ENCODE results near the gene SLC2A13. TPM values are rescaled to one million over a fixed set of nuclear protein-coding genes. Genes with fewer than 3 reads are reported as not detected.
A peak's percentile ranks its signal among the peaks of the same experiment; 100 is the strongest.

The SLC2A13 gene
- total RNA-seq, 1 experiment from 2014 or later, result 1.7 TPM

- no peaks in the 10 kb centered on the region for H3K36me3 Mint-ChIP-seq (ENCODE audit: insufficient read depth, unreplicated experiment)
- DNase-seq (ENCODE audit: unreplicated experiment), result no peak
- POLR2A ChIA-PET, result no interaction called here
- H3K27ac Mint-ChIP-seq (ENCODE audit: low read depth, unreplicated experiment), result no peak overlapping the region
- TF ChIP-seq CTCF (IDR thresholded peaks at IDR 0.05; ENCODE audit: unreplicated experiment), result no peak
- BruUV-seq (replicated peaks), result no TSS peak
- intact Hi-C loops (cut with micrococcal nuclease), result no loop called here
- H3K9me3 Mint-ChIP-seq (ENCODE audit: unreplicated experiment), result no peaks in the 10 kb centered on the region
- H3K4me3 Mint-ChIP-seq (ENCODE audit: unreplicated experiment), result no peak overlapping the region
- no peaks in the 10 kb centered on the region for H3K4me1 Mint-ChIP-seq (ENCODE audit: insufficient read depth, unreplicated experiment)
- CTCF ChIA-PET, result no interaction called here
- no peaks in the 10 kb centered on the region for H3K27me3 Mint-ChIP-seq (ENCODE audit: insufficient read depth, unreplicated experiment)
Measured at GRCh38 chr12:39937119-39937518, 168.8 kb downstream of the SLC2A13 start.

GRCh38 chr12:39935839-39936238 is 170.0 kb downstream of the SLC2A13 start:
- no peaks in the 10 kb centered on the region for H3K9me3 Mint-ChIP-seq (ENCODE audit: unreplicated experiment)
- H3K4me3 Mint-ChIP-seq (ENCODE audit: unreplicated experiment), result no peak overlapping the region
- H3K4me1 Mint-ChIP-seq (ENCODE audit: insufficient read depth, unreplicated experiment), result peaks cover 5% of the 10 kb centered on the region
- H3K36me3 Mint-ChIP-seq (ENCODE audit: insufficient read depth, unreplicated experiment), result no peaks in the 10 kb centered on the region
- H3K27ac Mint-ChIP-seq (ENCODE audit: low read depth, unreplicated experiment), result no peak overlapping the region
- TF ChIP-seq CTCF (IDR thresholded peaks at IDR 0.05; ENCODE audit: unreplicated experiment), result no peak
- ChIA-PET POLR2A (no interaction called here), CTCF (interaction anchor here (1.3 kb wide), 1 partner anchor 70 kb away, joined by 3 read pairs; no protein-coding TSS in a partner anchor)
- DNase-seq (ENCODE audit: unreplicated experiment), result no peak
- no TSS peak for BruUV-seq (replicated peaks)
- H3K27me3 Mint-ChIP-seq (ENCODE audit: insufficient read depth, unreplicated experiment), result no peaks in the 10 kb centered on the region
- intact Hi-C loops (cut with micrococcal nuclease), result no loop called here

GRCh38 chr12:39935275-39935674 is 170.6 kb downstream of the SLC2A13 start:
- Mint-ChIP-seq H3K4me3 (ENCODE audit: unreplicated experiment) (no peak overlapping the region), H3K9me3 (ENCODE audit: unreplicated experiment) (no peaks in the 10 kb centered on the region), H3K4me1 (ENCODE audit: insufficient read depth, unreplicated experiment) (peaks cover 5% of the 10 kb centered on the region), H3K36me3 (ENCODE audit: insufficient read depth, unreplicated experiment) (no peaks in the 10 kb centered on the region), H3K27me3 (ENCODE audit: insufficient read depth, unreplicated experiment) (no peaks in the 10 kb centered on the region), H3K27ac (ENCODE audit: low read depth, unreplicated experiment) (no peak overlapping the region)
- CTCF ChIA-PET, result interaction anchor here (1.3 kb wide), 1 partner anchor 71 kb away, joined by 3 read pairs; no protein-coding TSS in a partner anchor
- no TSS peak for BruUV-seq (replicated peaks)
- POLR2A ChIA-PET, result interaction anchor here (0.6 kb wide), 1 partner anchor 143 kb away, joined by 3 read pairs; no protein-coding TSS in a partner anchor
- TF ChIP-seq CTCF (IDR thresholded peaks at IDR 0.05; ENCODE audit: unreplicated experiment), result no peak
- DNase-seq (ENCODE audit: unreplicated experiment), result peak; percentile 29
- intact Hi-C loops (cut with micrococcal nuclease), result no loop called here

- TF ChIP-seq CTCF (IDR thresholded peaks at IDR 0.05; ENCODE audit: unreplicated experiment), result no peak
- ChIA-PET POLR2A (no interaction called here), CTCF (interaction anchor here (0.6 to 0.8 kb wide), 2 partner anchors 79 to 403 kb away, joined by 3 read pairs; no protein-coding TSS in a partner anchor)
- no peak overlapping the region for H3K27ac Mint-ChIP-seq (ENCODE audit: low read depth, unreplicated experiment)
- peaks cover 5% of the 10 kb centered on the region for H3K4me1 Mint-ChIP-seq (ENCODE audit: insufficient read depth, unreplicated experiment)
- no peak overlapping the region for H3K4me3 Mint-ChIP-seq (ENCODE audit: unreplicated experiment)
- BruUV-seq (replicated peaks), result no TSS peak
- no peaks in the 10 kb centered on the region for H3K27me3 Mint-ChIP-seq (ENCODE audit: insufficient read depth, unreplicated experiment)
- intact Hi-C loops (cut with micrococcal nuclease), result no loop called here
- DNase-seq (ENCODE audit: unreplicated experiment), result peak; percentile 49
- H3K36me3 Mint-ChIP-seq (ENCODE audit: insufficient read depth, unreplicated experiment), result no peaks in the 10 kb centered on the region
- no peaks in the 10 kb centered on the region for H3K9me3 Mint-ChIP-seq (ENCODE audit: unreplicated experiment)
Measured at GRCh38 chr12:39931857-39932256, 174.0 kb downstream of the SLC2A13 start.

All from MCF 10A (cell line).